MM.1S (cell line): ENCODE results near the gene EIF1AY.

Source experiments
- DNase-seq: peaks from one replicate; pipeline ENCODE4 v3.0.0-alpha.2; 2015
- H2AFZ ChIP-seq: fragments of 300-600 bp; sonication (generic); 2 replicates; pipeline ENCODE4 v1.6.0; 2016; ENCODE audit warnings: antibody characterized with exemption, low read length
- H3F3A ChIP-seq: fragments of 300-600 bp; sonication (generic); 2 replicates; pipeline ENCODE4 v1.6.1; 2016; ENCODE audit warnings: mild to moderate bottlenecking, antibody characterized with exemption, low read length, moderate library complexity, mixed read lengths; ENCODE audit not compliant: insufficient read depth
- H3K27ac ChIP-seq: fragments of 300-600 bp; sonication (generic); 2 replicates; pipeline ENCODE4 v1.5.1; 2016; ENCODE audit warnings: mild to moderate bottlenecking, low read length
- H3K27me3 ChIP-seq: fragments of 300-600 bp; sonication (generic); replicated peaks from 2 replicates; pipeline ENCODE4 v1.6.0; 2016; ENCODE audit warnings: low read length; ENCODE audit not compliant: insufficient read depth
- H3K36me3 ChIP-seq: fragments of 300-600 bp; sonication (generic); replicated peaks from 2 replicates; pipeline ENCODE4 v1.6.1; 2016; ENCODE audit warnings: mild to moderate bottlenecking, low read length, mixed read lengths; ENCODE audit not compliant: insufficient read depth
- H3K4me1 ChIP-seq: fragments of 300-600 bp; sonication (generic); 2 replicates; pipeline ENCODE4 v1.6.1; 2016; ENCODE audit warnings: low read length, mixed read lengths
- H3K4me2 ChIP-seq: fragments of 300-600 bp; sonication (generic); 2 replicates; pipeline ENCODE4 v1.6.0; 2016; ENCODE audit warnings: low read depth, low read length
- H3K4me3 ChIP-seq: fragments of 300-600 bp; sonication (generic); 2 replicates; pipeline ENCODE4 v1.5.1; 2016; ENCODE audit warnings: low read length, mixed read lengths
- H3K79me2 ChIP-seq: fragments of 300-600 bp; sonication (generic); 2 replicates; pipeline ENCODE4 v1.6.1; 2016; ENCODE audit warnings: mixed run types, low read length, mixed read lengths
- H3K9ac ChIP-seq: fragments of 300-600 bp; sonication (generic); 2 replicates; pipeline ENCODE4 v1.6.1; 2016; ENCODE audit warnings: low read length, mixed read lengths
- H3K9me2 ChIP-seq: fragments of 300-600 bp; sonication (generic); replicated peaks from 2 replicates; pipeline ENCODE4 v1.6.1; 2016; ENCODE audit warnings: mild to moderate bottlenecking, low read length, mixed read lengths; ENCODE audit not compliant: insufficient read depth
- H3K9me3 ChIP-seq: fragments of 300-600 bp; sonication (generic); replicated peaks from 2 replicates; pipeline ENCODE4 v1.6.1; 2016; ENCODE audit warnings: mild to moderate bottlenecking, low read length, mixed read lengths; ENCODE audit not compliant: insufficient read depth
- H4K20me1 ChIP-seq: fragments of 300-600 bp; sonication (generic); 2 replicates; pipeline ENCODE4 v1.6.1; 2016; ENCODE audit warnings: mild to moderate bottlenecking, low read length, moderate library complexity, mixed read lengths; ENCODE audit not compliant: insufficient read depth
- CTCF ChIP-seq: fragments of 300-600 bp; sonication (generic); IDR thresholded peaks from 2 replicates; pipeline ENCODE4 v1.5.1; 2016; ENCODE audit warnings: antibody characterized with exemption, low read length, mixed read lengths
- EZH2 ChIP-seq: fragments of 300-600 bp; sonication (generic); optimal IDR thresholded peaks from 2 replicates; pipeline ENCODE3; 2017; ENCODE audit warnings: low read depth, mild to moderate bottlenecking, antibody characterized with exemption, low read length, mixed read lengths
- EZH2phosphoT487 ChIP-seq: fragments of 300-600 bp; sonication (generic); IDR thresholded peaks from 2 replicates; pipeline ENCODE4 v1.6.1; 2018; ENCODE audit warnings: antibody characterized with exemption, low read length

EIF1AY gene

GRCh38 chrY:20575531-20576121, at the start of gene EIF1AY:
TSS of gene EIF1AY (plus strand) at chrY:20575776. CDS start at chrY:20575872, 96 bp downstream.
- Histone ChIP-seq H3K9ac (no peak within 1 kb of the TSS), H2AFZ (no peak within 1 kb of the TSS), H3F3A (no peaks in the 10 kb centered on the region), H3K79me2 (no peaks in the 10 kb centered on the region), H3K27me3 (no peaks in the 10 kb centered on the region), H4K20me1 (no peaks in the 10 kb centered on the region), H3K4me1 (no peaks in the 10 kb centered on the region), H3K27ac (no peak within 1 kb of the TSS), H3K4me3 (no peak within 1 kb of the TSS), H3K9me3 (no peaks in the 10 kb centered on the region), H3K36me3 (no peaks in the 10 kb centered on the region), H3K4me2 (no peak within 1 kb of the TSS), H3K9me2 (no peaks in the 10 kb centered on the region)
- no peak for DNase-seq
- TF ChIP-seq EZH2 (no peak), CTCF (no peak), EZH2phosphoT487 (no peak)

GRCh38 chrY:20528435-20528834, 47.1 kb upstream of the EIF1AY start:
- Histone ChIP-seq H3K4me2 (no peak overlapping the region), H2AFZ (no peak overlapping the region), H3K79me2 (no peaks in the 10 kb centered on the region), H3K36me3 (no peaks in the 10 kb centered on the region), H4K20me1 (no peaks in the 10 kb centered on the region), H3F3A (no peaks in the 10 kb centered on the region), H3K27me3 (no peaks in the 10 kb centered on the region), H3K9me3 (no peaks in the 10 kb centered on the region), H3K4me1 (no peaks in the 10 kb centered on the region), H3K27ac (no peak overlapping the region), H3K9ac (no peak overlapping the region), H3K9me2 (no peaks in the 10 kb centered on the region), H3K4me3 (no peak overlapping the region)
- TF ChIP-seq EZH2, result no peak
- no peak for TF ChIP-seq CTCF
- no peak for TF ChIP-seq EZH2phosphoT487
- DNase-seq, result no peak

GRCh38 chrY:20538186-20538585, 37.4 kb upstream of the EIF1AY start:
- no peak overlapping the region for H2AFZ ChIP-seq
- no peak overlapping the region for H3K4me2 ChIP-seq
- H3K27ac ChIP-seq, result no peak overlapping the region
- no peak for DNase-seq
- no peak overlapping the region for H3K9ac ChIP-seq
- H3K4me3 ChIP-seq, result no peak overlapping the region
- no peaks in the 10 kb centered on the region for H3K4me1 ChIP-seq
- H3K36me3 ChIP-seq, result no peaks in the 10 kb centered on the region
- no peaks in the 10 kb centered on the region for H4K20me1 ChIP-seq
- no peaks in the 10 kb centered on the region for H3K27me3 ChIP-seq
- TF ChIP-seq EZH2phosphoT487, result no peak
- no peak for TF ChIP-seq CTCF
- TF ChIP-seq EZH2, result no peak
- no peaks in the 10 kb centered on the region for H3K9me3 ChIP-seq
- no peaks in the 10 kb centered on the region for H3K79me2 ChIP-seq
- H3F3A ChIP-seq, result no peaks in the 10 kb centered on the region
- H3K9me2 ChIP-seq, result no peaks in the 10 kb centered on the region
